GM21529 (cell line): Measurements from ENCODE around the gene REC8.

Source experiments
- ATAC-seq: cut with Tn5 transposase; IDR thresholded peaks from one replicate; pipeline ENCODE4 v1.9.1; 2021; ENCODE audit not compliant: unreplicated experiment

The REC8 gene

GRCh38 chr14:24159777-24160498 lies 11.9 kb upstream of the REC8 start:
- no peak for ATAC-seq

DNA sequence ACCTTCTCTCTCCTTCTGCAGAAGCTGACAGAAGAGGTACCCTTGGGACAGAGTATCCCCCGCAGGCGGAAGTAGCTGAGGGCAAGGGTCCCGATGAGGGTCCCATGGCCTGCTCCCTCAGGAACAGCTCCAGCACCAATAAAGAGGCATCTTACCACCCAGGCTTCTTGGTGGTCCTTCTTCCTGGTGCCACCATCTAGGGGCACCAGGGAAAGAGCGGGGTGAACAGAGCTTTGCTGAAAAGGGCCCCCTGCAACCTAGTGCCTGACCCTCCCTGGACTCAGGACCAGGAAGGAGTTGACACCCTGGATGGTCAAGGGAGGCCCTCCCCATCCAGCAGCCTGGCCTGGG lies 11.4 kb upstream of the REC8 start:
- ATAC-seq: no peak

DNA sequence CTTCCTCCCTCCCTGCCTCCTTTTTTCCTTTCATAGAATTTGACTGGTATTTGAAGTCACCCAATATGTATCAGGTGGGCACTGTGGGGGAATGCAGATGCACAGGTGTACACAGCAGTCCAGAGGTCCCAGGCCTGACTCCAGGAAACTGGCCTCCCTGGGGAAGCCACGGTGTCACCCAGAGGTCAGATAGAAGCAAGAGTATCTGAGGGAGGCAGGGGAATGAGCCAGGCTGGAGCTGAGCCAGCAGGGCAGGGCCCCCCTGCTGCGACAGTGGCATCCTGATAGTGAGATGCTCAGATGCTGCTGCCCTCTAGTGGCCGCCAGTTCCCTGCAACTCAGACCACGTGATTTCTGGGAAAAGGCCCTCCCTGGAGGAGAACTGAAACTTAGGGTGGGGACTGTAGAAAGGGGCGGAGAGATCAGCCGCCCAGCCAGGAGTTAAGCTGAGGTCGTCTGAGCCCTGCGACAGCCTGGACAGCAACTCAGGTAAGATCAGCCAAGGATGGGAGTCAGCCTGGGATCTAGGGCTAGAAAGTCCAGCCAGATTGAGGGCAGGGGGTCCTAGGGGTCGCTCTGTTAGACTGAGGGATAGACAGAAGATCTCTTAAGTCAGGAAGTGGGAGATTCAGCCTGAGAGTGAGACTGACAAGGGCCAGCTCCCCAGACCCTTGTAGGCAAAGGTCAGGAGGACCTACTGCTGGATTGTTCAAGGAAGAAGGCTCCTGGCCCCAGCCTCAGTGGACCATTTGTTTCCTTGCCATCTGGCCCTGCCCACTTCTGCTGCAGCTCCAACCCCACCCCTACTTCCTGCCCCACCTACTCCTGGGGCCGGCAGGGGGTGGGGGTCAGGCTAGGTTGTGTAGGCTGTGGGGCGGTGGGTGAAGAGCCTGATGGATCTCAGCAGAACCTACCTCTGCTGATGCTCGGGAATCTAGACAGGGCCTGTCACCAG lies 10.8 kb upstream of the REC8 start, which contains the start of gene IRF9:
Gene IRF9 (plus strand): TSS at position 416 of the 955 bp plus-strand sequence. CDS start 880 bp downstream, outside the sequence.
- ATAC-seq: peak; percentile 83

DNA sequence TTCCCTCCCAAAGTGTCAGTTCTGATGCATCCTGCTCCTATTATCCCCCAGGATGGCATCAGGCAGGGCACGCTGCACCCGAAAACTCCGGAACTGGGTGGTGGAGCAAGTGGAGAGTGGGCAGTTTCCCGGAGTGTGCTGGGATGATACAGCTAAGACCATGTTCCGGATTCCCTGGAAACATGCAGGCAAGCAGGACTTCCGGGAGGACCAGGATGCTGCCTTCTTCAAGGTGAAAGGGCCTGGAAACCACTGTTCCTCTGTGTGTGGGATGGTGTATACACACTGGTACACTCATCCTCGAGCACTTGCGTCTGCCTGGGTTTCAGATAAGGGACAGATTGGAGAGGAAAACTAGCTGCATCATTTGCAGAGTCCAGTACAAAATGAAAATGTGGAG lies 9.8 kb upstream of the REC8 start:
- no peak for ATAC-seq

DNA sequence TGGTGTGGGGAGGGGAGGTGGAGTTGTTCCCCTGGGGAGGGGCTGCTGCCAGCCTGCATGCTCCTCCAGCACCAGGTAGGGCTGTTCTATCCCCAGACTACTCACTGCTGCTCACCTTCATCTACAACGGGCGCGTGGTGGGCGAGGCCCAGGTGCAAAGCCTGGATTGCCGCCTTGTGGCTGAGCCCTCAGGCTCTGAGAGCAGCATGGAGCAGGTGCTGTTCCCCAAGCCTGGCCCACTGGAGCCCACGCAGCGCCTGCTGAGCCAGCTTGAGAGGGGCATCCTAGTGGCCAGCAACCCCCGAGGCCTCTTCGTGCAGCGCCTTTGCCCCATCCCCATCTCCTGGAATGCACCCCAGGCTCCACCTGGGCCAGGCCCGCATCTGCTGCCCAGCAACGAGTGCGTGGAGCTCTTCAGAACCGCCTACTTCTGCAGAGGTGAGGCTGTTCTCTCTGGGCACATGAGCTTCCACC lies 7.3 kb upstream of the REC8 start:
- ATAC-seq: no peak

DNA sequence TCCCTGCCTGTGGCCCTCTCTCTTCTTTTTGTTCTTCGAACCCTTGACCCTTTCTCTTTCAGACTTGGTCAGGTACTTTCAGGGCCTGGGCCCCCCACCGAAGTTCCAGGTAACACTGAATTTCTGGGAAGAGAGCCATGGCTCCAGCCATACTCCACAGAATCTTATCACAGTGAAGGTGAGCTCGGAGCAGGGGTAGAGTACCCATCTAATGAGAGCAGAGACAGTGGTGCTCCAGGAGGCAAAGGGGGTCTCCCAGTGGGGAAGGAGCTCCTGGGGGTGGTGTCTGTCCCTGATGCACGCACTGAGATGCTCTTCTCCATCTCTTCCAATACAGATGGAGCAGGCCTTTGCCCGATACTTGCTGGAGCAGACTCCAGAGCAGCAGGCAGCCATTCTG lies 6.1 kb upstream of the REC8 start:
- no peak for ATAC-seq

- ATAC-seq: no peak
Measured at GRCh38 chr14:24167469-24168114, 4.3 kb upstream of the REC8 start.

GRCh38 chr14:24172261-24172860 lies 481 bp downstream of the REC8 start:
- ATAC-seq: no peak

- ATAC-seq: no peak
Measured at GRCh38 chr14:24172871-24173281, 996 bp downstream of the REC8 start.

DNA sequence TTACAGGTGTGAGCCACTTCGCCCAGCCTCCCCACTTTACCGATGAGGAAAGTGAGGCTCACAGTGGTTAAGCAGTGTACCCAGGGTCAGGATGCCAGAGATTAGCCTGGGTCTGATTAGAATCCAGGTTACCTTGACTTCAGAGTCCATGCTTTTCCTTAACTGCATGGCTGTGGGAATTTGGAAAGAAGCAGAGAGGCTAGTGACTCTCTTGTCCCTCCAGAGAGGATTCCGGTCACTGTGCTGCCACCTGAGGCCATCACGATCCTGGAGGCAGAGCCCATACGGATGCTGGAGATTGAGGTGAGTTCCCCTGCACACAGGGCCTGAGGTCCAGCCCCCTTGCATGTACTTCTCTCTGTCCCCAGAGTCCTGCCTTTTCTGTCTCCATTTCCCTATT lies 4.7 kb downstream of the REC8 start:
- no peak for ATAC-seq

DNA sequence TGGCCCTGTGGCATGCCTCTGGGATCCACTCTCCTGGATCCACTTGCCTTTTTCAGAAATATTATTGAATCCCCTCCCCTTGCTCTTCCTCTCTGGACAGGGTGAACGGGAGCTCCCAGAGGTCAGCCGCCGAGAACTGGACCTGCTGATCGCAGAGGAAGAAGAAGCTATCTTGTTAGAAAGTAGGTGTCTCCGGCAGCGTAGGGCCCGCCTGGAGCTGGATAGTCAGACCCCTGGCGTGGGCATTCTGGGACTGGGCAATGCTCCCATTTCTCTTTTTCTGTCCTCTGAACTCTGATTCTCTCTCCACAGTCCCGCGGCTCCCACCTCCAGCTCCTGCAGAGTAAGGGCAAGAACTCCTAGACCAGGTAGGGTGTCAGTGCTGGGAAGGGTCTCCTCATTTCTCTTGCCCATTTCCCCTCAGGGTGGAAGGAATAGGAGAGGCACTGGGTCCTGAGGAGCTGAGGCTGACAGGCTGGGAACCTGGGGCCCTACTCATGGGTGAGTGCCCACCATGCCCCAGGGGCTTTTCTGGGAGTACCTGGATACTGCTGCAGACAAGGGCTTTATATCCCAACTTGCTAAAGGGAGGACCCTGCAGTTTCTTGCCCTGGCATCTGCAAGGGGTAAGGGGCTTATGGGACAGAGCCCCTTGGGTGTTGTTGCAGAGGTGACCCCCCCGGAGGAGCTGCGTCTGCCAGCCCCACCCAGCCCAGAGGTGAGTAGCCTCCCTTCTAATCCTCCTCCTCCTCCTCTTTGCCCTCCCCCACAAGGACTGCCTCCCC lies 5.4 kb downstream of the REC8 start:
- no peak for ATAC-seq

DNA sequence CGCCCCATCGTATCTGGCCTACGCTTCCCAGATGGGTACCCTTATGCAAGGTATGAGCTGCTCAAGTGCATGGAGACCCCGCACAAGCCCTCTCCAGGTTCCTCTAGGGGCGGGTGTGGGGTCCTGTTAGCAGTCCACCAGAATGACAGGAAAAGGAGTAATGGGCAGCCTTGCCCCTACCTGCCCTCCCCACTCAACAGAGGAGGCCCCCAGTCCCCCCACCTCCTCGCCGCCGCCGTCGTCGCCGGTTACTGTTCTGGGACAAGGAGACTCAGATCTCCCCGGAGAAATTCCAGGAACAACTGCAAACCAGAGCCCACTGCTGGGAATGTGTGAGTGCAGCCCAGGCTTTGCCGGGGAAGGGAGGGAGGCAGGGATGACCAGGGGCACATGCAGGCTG lies 6.0 kb downstream of the REC8 start:
- no peak for ATAC-seq

DNA sequence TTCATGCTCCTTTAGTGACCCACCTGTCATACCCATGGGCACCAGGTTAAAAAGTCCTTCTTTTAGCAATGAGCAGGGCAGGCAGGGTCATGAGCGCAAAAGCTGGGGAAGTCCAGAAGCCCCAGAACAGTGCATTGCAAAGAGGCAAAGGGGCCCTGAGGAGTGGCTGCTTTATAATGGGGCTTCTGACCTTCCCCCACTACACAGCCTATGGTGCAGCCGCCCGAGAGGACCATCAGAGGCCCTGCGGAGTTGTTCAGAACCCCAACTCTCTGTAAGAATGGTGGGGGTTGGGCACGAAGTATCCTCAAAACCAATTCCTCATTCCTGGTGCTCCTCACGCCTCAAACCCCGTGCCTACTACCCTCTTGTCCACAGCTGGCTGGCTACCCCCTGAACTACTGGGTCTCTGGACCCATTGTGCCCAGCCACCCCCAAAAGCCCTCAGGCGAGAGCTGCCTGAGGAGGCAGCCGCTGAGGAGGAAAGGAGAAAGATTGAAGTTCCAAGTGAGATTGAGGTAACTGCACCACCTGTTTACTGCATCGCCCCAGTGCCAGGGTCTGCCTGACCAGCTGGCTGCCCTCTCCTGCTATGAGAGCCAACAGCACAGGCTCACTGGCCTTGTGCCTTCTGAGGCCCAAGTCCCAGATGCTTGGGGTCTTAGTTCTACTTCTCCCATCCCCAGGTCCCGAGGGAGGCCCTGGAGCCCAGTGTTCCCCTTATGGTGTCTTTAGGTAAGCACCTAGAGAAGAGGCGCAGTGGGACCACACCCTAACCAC lies 6.7 kb downstream of the REC8 start:
- ATAC-seq: no peak

- no peak for ATAC-seq
Measured at GRCh38 chr14:24179294-24179960, 7.5 kb downstream of the REC8 start.

DNA sequence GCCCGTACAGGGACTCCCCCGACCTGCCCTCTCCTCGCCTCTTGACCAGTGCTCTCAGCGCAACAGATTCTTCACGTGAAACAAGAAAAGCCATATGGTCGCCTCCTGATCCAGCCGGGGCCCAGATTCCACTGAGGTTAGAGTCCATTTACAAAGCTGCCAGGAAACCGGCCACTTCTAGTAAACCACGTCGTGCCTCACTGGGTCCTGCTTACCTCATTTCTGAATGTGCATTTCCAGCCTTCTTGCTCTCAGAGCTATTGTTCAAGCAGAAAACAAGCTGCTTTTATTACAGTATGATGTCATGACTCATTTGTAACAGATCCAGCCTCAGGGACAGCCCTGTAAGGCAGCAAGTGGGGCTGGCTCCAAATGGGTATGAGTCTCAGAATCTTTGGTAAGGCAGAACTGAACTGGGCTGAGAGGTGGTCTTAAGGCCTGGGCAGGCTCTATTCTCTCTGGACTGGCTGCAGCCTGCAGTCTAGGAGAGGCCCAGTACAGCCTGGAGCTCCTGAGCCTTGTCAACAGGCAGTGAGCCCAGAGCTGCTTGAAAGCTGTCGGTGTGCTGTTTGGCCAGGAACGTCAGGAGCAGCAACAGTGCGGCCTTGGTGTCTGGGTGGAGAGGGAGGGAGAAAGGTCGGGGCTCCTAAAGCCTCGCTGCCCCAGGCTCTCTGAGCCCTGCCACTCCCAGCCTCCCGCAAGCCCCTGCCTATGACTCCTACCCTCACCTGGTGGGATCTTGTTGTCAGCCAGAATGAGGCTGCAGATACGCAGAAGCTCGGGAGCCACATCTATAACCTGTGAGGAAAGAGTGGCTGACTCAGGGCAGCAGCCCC lies 8.3 kb downstream of the REC8 start:
- ATAC-seq: no peak

GRCh38 chr14:24181371-24182077 lies 9.6 kb downstream of the REC8 start:
- ATAC-seq: no peak

DNA sequence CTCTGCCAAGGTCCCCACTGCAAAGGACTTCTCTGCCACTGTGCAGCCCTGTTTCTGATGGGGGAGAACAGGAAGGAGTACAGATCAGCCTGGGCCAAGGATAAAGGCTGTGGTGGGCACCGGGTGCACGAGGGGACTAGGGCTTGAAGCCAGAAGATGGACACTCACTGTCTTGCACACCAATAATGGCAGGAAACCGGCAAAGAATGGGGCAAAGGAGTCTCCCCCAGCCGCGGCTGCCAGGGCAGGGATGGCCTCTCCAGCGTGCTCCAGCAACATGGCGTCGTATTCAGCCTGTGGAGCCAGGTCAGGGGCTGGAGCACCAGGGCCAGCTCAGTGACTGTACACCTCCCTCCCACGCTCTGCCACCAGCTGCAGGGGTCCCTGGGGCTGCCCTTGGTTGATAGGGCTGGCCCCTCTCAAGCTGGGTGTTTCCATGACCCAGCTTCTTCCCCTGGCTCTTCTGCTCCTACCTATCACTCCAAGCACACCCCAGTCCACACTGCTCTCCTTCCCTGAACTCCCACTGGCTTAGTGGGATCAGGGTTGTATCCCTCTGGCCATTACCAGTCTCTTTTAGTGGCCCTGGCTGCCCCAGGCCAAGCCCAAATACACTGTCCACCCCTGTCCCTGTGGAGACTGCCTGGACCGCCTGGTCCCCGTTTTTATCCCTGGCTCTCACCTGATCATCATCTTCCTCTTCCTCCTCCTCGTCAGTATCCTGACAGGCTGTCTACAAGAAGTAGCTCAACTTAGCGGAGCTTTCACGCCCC lies 10.4 kb downstream of the REC8 start:
- ATAC-seq: no peak
